Hepatocyte (in vitro differentiated cells): ENCODE results near the gene CHRD. TPM values are rescaled to one million over a fixed set of nuclear protein-coding genes. Genes with fewer than 3 reads are reported as not detected.

Experiments
- DNase-seq: peaks from one replicate; pipeline ENCODE4 v3.0.0-alpha.2; 2016; ENCODE audit warnings: low spot score
- H2AFZ ChIP-seq: fragments of 200-600 bp; sonication (generic); 2 replicates; pipeline ENCODE4 v1.6.0; 2016; ENCODE audit warnings: antibody characterized with exemption, mild to moderate bottlenecking
- H3K27ac ChIP-seq: fragments of 200-600 bp; sonication (generic); 2 replicates; pipeline ENCODE4 v1.5.1; 2016; ENCODE audit warnings: mild to moderate bottlenecking
- H3K27me3 ChIP-seq: fragments of 200-600 bp; sonication (generic); 2 replicates; pipeline ENCODE4 v1.6.1; 2016
- H3K36me3 ChIP-seq: fragments of 200-600 bp; sonication (generic); replicated peaks from 2 replicates; pipeline ENCODE4 v1.5.1; 2016; ENCODE audit warnings: low read depth; ENCODE audit not compliant: insufficient read depth
- H3K4me1 ChIP-seq: fragments of 200-600 bp; sonication (generic); 2 replicates; pipeline ENCODE4 v1.5.1; 2016; ENCODE audit warnings: mild to moderate bottlenecking, moderate library complexity; ENCODE audit not compliant: insufficient read depth
- H3K4me2 ChIP-seq: fragments of 200-600 bp; sonication (generic); 2 replicates; pipeline ENCODE4 v1.6.0; 2016
- H3K4me3 ChIP-seq: fragments of 200-600 bp; sonication (generic); 2 replicates; pipeline ENCODE4 v1.5.1; 2016; ENCODE audit warnings: mild to moderate bottlenecking
- H3K79me2 ChIP-seq: fragments of 200-600 bp; sonication (generic); 2 replicates; pipeline ENCODE4 v1.6.0; 2017; ENCODE audit warnings: mild to moderate bottlenecking
- H3K9me2 ChIP-seq: fragments of 200-600 bp; sonication (generic); replicated peaks from 2 replicates; pipeline ENCODE4 v1.6.0; 2017; ENCODE audit warnings: mild to moderate bottlenecking; ENCODE audit not compliant: insufficient read depth
- H3K9me3 ChIP-seq: fragments of 200-600 bp; sonication (generic); 2 replicates; pipeline ENCODE4 v1.5.1; 2016; ENCODE audit warnings: low read depth, mild to moderate bottlenecking
- H4K20me1 ChIP-seq: fragments of 200-600 bp; sonication (generic); 2 replicates; pipeline ENCODE4 v1.6.0; 2016; ENCODE audit warnings: mild to moderate bottlenecking; ENCODE audit not compliant: insufficient read depth, poor library complexity, severe bottlenecking
- EZH2 ChIP-seq: fragments of 200-600 bp; sonication (generic); IDR thresholded peaks from 2 replicates; pipeline ENCODE4 v1.6.1; 2016; ENCODE audit warnings: antibody characterized with exemption, mild to moderate bottlenecking, borderline replicate concordance
- EZH2phosphoT487 ChIP-seq: fragments of 200-600 bp; sonication (generic); IDR thresholded peaks from one replicate; pipeline ENCODE4 v1.6.1; 2018; ENCODE audit warnings: antibody characterized with exemption, mild to moderate bottlenecking, low read depth, moderate library complexity; ENCODE audit not compliant: unreplicated experiment, severe bottlenecking
- WGBS: methylation state at CpG from one replicate; pipeline ENCODE4 v1.1.6; 2016; ENCODE audit warnings: low lambda C conversion rate; ENCODE audit errors: missing lambda C conversion rate; 5-methylcytosine and 5-hydroxymethylcytosine counted together
- polyA plus RNA-seq: library from polyadenylated mRNA; unstranded; fragments of >200 nt; fragmentation: Nextera tagmentation; extraction: Ambion mirVana; gene quantifications from 2 replicates; pipeline ENCODE4 v1.2.1, GENCODE V29; 2016
- total RNA-seq: library from RNA; depleted of rRNA; stranded (reverse); fragments of >200 nt; gene quantifications from 2 replicates; pipeline ENCODE4 v1.2.3, GENCODE V29; 2014
- TF ChIP-seq, protein P1 (sequence below): fragments of 200-600 bp; sonication (generic); IDR thresholded peaks from 2 replicates; pipeline ENCODE4 v1.5.1; 2016; ENCODE audit warnings: antibody characterized with exemption, mild to moderate bottlenecking; ENCODE audit not compliant: poor library complexity

Gene CHRD
- total and polyA plus RNA-seq, 2 experiments from 2014 or later: 13.6 to 16.1 TPM

DNA sequence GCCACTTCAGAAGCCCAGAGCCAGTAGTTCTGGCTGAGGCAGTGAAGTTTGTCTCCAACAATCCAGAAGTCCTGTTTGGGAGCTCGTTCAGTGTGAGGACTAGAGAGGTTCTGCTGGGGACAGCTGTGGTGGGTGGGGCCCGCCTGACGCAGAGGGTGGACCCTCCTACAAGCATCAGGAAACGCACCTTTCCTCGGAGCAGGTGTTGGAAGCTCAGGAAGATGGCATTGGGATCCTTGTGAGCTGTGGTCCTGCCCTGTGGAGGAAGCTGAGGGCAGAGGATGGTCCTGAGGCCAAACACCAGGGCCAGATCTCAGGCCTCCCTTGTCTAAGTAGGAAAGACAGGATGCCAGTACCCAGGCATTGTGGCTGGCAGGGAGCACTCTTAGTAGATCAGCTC is 6.9 kb upstream of the CHRD start:
- 82% methylated on average over 5 of the region's 5 CpGs for WGBS
- Histone ChIP-seq H3K9me3 (no peaks in the 10 kb centered on the region), H3K27me3 (no peaks in the 10 kb centered on the region), H3K27ac (no peak overlapping the region), H3K4me2 (no peak overlapping the region), H3K36me3 (peaks cover 4% of the 10 kb centered on the region), H3K4me1 (peaks cover 8% of the 10 kb centered on the region), H2AFZ (no peak overlapping the region), H3K79me2 (no peaks in the 10 kb centered on the region), H3K4me3 (no peak overlapping the region), H4K20me1 (no peaks in the 10 kb centered on the region), H3K9me2 (no peaks in the 10 kb centered on the region)
- TF ChIP-seq EZH2 (no peak), EZH2phosphoT487 (no peak)
- TF ChIP-seq, protein P1, sequence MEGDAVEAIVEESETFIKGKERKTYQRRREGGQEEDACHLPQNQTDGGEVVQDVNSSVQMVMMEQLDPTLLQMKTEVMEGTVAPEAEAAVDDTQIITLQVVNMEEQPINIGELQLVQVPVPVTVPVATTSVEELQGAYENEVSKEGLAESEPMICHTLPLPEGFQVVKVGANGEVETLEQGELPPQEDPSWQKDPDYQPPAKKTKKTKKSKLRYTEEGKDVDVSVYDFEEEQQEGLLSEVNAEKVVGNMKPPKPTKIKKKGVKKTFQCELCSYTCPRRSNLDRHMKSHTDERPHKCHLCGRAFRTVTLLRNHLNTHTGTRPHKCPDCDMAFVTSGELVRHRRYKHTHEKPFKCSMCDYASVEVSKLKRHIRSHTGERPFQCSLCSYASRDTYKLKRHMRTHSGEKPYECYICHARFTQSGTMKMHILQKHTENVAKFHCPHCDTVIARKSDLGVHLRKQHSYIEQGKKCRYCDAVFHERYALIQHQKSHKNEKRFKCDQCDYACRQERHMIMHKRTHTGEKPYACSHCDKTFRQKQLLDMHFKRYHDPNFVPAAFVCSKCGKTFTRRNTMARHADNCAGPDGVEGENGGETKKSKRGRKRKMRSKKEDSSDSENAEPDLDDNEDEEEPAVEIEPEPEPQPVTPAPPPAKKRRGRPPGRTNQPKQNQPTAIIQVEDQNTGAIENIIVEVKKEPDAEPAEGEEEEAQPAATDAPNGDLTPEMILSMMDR: no peak
- DNase-seq: no peak

DNA sequence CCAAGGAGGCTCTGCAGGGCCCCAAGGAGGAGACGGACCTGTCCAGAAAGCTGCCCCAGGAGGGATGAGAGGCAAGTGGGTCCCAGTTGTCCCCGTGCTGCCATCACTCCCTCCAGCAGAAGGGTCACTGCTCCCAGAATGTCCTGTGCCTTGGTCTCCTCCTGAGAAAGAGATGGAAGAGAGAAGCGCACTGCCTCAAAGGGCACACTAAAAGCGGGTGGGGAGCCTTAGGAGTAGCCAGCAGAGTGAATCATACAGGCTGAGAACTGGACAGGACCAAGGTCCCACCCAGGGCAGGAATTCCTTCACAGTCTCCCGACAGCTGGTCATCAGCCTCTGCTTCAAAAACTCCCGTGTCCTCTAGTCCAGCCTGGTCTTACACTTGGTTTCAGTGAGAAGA is 6.4 kb upstream of the CHRD start:
- Histone ChIP-seq H3K36me3 (peaks cover 4% of the 10 kb centered on the region), H3K79me2 (no peaks in the 10 kb centered on the region), H4K20me1 (no peaks in the 10 kb centered on the region), H2AFZ (no peak overlapping the region), H3K4me3 (no peak overlapping the region), H3K27ac (no peak overlapping the region), H3K9me3 (no peaks in the 10 kb centered on the region), H3K4me2 (no peak overlapping the region), H3K9me2 (no peaks in the 10 kb centered on the region), H3K27me3 (no peaks in the 10 kb centered on the region), H3K4me1 (peaks cover 8% of the 10 kb centered on the region)
- no peak for TF ChIP-seq EZH2
- no peak for TF ChIP-seq EZH2phosphoT487
- TF ChIP-seq, protein P1: no peak
- 88% methylated on average over 6 of the region's 6 CpGs for WGBS
- DNase-seq: no peak

DNA sequence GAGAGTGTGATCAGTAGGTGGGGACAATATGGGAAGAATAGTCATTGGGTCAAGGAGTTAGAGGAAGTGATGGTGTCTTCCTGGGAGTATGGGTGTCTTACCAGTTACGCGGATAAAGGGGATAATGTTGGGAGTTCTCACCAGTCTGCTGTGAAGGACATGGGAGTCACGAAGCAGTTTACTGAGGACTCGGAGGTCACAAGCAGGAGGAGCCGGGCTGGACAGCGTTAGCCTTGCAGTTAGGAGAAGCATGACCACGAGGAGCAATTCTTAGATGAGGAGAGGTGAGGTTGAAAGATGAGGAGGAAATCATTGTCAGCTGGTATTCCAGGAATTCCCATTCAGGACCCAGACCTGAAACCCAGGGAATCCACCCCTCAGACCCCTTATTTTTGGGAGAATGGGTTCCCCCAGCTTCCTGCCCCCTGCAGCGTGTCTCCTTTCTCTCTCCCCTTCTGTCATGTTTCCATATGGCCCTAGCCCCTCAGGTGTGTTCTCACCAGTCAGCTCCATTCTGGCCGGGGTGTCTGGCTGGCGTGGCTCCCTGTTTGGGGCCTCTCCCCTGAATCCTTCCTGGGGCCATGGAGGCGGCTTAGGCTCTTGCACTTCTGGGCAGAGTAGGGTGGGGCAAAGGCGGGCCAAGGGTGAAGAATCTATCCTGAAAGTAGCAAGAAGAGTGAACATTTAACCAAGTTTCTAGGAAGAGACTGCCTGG is 4.0 kb upstream of the CHRD start:
- no peak overlapping the region for H2AFZ ChIP-seq
- no peaks in the 10 kb centered on the region for H4K20me1 ChIP-seq
- no peaks in the 10 kb centered on the region for H3K9me2 ChIP-seq
- no peak for DNase-seq
- no peak overlapping the region for H3K4me3 ChIP-seq
- 85% methylated on average over 12 of the region's 12 CpGs for WGBS
- H3K79me2 ChIP-seq: no peaks in the 10 kb centered on the region
- H3K4me2 ChIP-seq: no peak overlapping the region
- no peaks in the 10 kb centered on the region for H3K9me3 ChIP-seq
- no peaks in the 10 kb centered on the region for H3K36me3 ChIP-seq
- no peak overlapping the region for H3K27ac ChIP-seq
- no peak for TF ChIP-seq EZH2phosphoT487
- no peak for TF ChIP-seq EZH2
- peaks cover 19% of the 10 kb centered on the region for H3K4me1 ChIP-seq
- H3K27me3 ChIP-seq: peaks cover 2% of the 10 kb centered on the region

- no peaks in the 10 kb centered on the region for H4K20me1 ChIP-seq
- peaks cover 15% of the 10 kb centered on the region for H3K27me3 ChIP-seq
- H3K9me2 ChIP-seq: no peaks in the 10 kb centered on the region
- no peaks in the 10 kb centered on the region for H3K9me3 ChIP-seq
- DNase-seq: no peak
- H3K4me2 ChIP-seq: peak overlapping the region; percentile 75
- H2AFZ ChIP-seq: no peak overlapping the region
- WGBS: 65% methylated on average over 5 of the region's 5 CpGs
- no peak overlapping the region for H3K4me3 ChIP-seq
- H3K36me3 ChIP-seq: no peaks in the 10 kb centered on the region
- TF ChIP-seq, protein P1: no peak
- TF ChIP-seq EZH2phosphoT487 (no peak), EZH2 (no peak)
- peak overlapping the region; percentile 74 for H3K27ac ChIP-seq
- peaks cover 20% of the 10 kb centered on the region for H3K4me1 ChIP-seq
- no peaks in the 10 kb centered on the region for H3K79me2 ChIP-seq
Observed at GRCh38 chr3:184377374-184377773, 2.5 kb upstream of the CHRD start.
